Activated CD4-positive, alpha-beta T cell treated with anti-CD3 and anti-CD28 coated beads for 36 hours (primary cell): ENCODE measurements around the gene C9orf43. TPM values are rescaled to one million over a fixed set of nuclear protein-coding genes. Genes with fewer than 3 reads are reported as not detected.
A peak's percentile ranks its signal among the peaks of the same experiment; 100 is the strongest.

ENCODE experiments used
- ATAC-seq: fragments of 200-7000 bp; cut with Tn5 transposase; one replicate; pipeline ENCODE4 v1.10.0; 2021; ENCODE audit warnings: mild to moderate bottlenecking, moderate library complexity
- CTCF ChIA-PET: fragments of 350-600 bp; sonication (Branson Sonifier 250); formaldehyde crosslinking; loops from one replicate; lab custom pipeline; 2021; ENCODE audit warnings: antibody characterized with exemption; lab: Charles Lee
- POLR2A ChIA-PET: fragments of 350-600 bp; sonication (Branson Sonifier 250); formaldehyde crosslinking; loops from one replicate; lab custom pipeline; 2021; ENCODE audit warnings: antibody characterized with exemption, inconsistent platforms; lab: Charles Lee
- DNase-seq: peaks from one replicate; pipeline ENCODE4 v3.0.0-alpha.2; 2020
- H3K27ac Mint-ChIP-seq: one replicate; pipeline ENCODE4 v1.8.0; 2021; ENCODE audit warnings: mixed read lengths
- H3K27me3 Mint-ChIP-seq: one replicate; pipeline ENCODE4 v1.8.0; 2021; ENCODE audit warnings: mixed read lengths
- H3K36me3 Mint-ChIP-seq: one replicate; pipeline ENCODE4 v1.8.0; 2021; ENCODE audit warnings: low read depth, mixed read lengths
- H3K4me1 Mint-ChIP-seq: one replicate; pipeline ENCODE4 v1.8.0; 2021; ENCODE audit warnings: mixed read lengths
- H3K4me3 Mint-ChIP-seq: one replicate; pipeline ENCODE4 v1.8.0; 2021; ENCODE audit warnings: mild to moderate bottlenecking, moderate library complexity, mixed read lengths
- H3K9me3 Mint-ChIP-seq: one replicate; pipeline ENCODE4 v1.8.0; 2021; ENCODE audit warnings: low read depth, mixed read lengths
- intact Hi-C, 2 experiments: fragments of 100-400 bp; cut with DNase I in 1 of 2; cut with micrococcal nuclease in 1 of 2; formaldehyde crosslinking; loops; one replicate each; pipeline versions ENCODE4 v1.14.2 to v1.15.1; 2022 to 2024; cut with DNase I, micrococcal nuclease
- total RNA-seq, 2 experiments: library from RNA; stranded (reverse); gene quantifications; one replicate each; pipeline ENCODE4 v1.2.3, GENCODE V29; 2021

Gene C9orf43
- total RNA-seq, 2 experiments from 2014 or later = 0.91 to 1.1 TPM

GRCh38 chr9:113454914-113455761 is 44.6 kb downstream of the C9orf43 start:
- ChIA-PET POLR2A (interaction anchor here (0.6 kb wide), 1 partner anchor 45 kb away, joined by 3 read pairs; the partner anchor contains the start of genes C9orf43 and POLE3), CTCF (interaction anchor here (0.6 to 2.6 kb wide), 8 partner anchors 9 to 812 kb away, joined by 4 to 11 read pairs (median 6); no protein-coding TSS in a partner anchor)
- intact Hi-C loops = no loop called here

GRCh38 chr9:113456235-113456634 is 45.7 kb downstream of the C9orf43 start:
- no peaks in the 10 kb centered on the region for H3K9me3 Mint-ChIP-seq
- DNase-seq (no peak), ATAC-seq (no peak)
- no peaks in the 10 kb centered on the region for H3K36me3 Mint-ChIP-seq
- POLR2A ChIA-PET = no interaction called here
- no peak overlapping the region for H3K4me3 Mint-ChIP-seq
- no peaks in the 10 kb centered on the region for H3K27me3 Mint-ChIP-seq
- no peak overlapping the region for H3K27ac Mint-ChIP-seq
- H3K4me1 Mint-ChIP-seq = peaks cover 7% of the 10 kb centered on the region
- CTCF ChIA-PET = interaction anchor here (0.6 to 2.6 kb wide), 4 partner anchors 10 to 658 kb away, joined by 3 to 11 read pairs (median 10); no protein-coding TSS in a partner anchor
- intact Hi-C loops = no loop called here

More at GRCh38 chr9:113454914-113455761, 44.6 kb downstream of the C9orf43 start:
- no peaks in the 10 kb centered on the region for H3K9me3 Mint-ChIP-seq
- DNase-seq (peak; percentile 19), ATAC-seq (peak; percentile 42)
- peaks cover 7% of the 10 kb centered on the region for H3K4me1 Mint-ChIP-seq
- H3K27me3 Mint-ChIP-seq = no peaks in the 10 kb centered on the region
- H3K4me3 Mint-ChIP-seq = no peak overlapping the region
- no peak overlapping the region for H3K27ac Mint-ChIP-seq
- no peaks in the 10 kb centered on the region for H3K36me3 Mint-ChIP-seq

- H3K36me3 Mint-ChIP-seq = no peaks in the 10 kb centered on the region
- ATAC-seq = no peak
- no peak overlapping the region for H3K27ac Mint-ChIP-seq
- no peaks in the 10 kb centered on the region for H3K9me3 Mint-ChIP-seq
- intact Hi-C loops = no loop called here
- H3K4me1 Mint-ChIP-seq = no peaks in the 10 kb centered on the region
- no peak for DNase-seq
- H3K4me3 Mint-ChIP-seq = no peak overlapping the region
- POLR2A ChIA-PET = no interaction called here
- CTCF ChIA-PET = interaction anchor here (0.8 to 1.2 kb wide), 2 partner anchors 16 to 130 kb away, joined by 3 to 4 read pairs; no protein-coding TSS in a partner anchor
- no peaks in the 10 kb centered on the region for H3K27me3 Mint-ChIP-seq
Measured at GRCh38 chr9:113461285-113461684, 50.7 kb downstream of the C9orf43 start.

DNA sequence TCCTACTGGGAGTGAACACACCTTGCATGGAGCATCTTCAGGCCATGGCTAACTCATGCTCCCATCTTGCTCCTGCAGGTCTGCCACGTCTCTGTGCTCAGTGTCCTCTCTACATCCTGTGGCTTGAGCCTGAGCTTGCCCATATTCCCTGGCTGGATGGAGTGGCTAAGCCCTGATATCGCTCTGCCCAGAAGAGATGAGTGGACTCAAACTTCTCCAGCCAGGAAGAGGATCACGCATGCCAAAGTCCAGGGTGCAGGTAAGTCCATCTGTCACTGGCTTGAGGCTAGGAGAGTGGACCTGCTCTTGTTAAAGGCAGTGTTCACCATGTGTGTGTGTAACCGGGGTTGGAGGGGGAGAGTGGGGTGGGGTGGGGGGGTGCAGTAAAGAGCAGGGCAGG is 51.4 kb downstream of the C9orf43 start:
- no peak overlapping the region for H3K27ac Mint-ChIP-seq
- no peak for DNase-seq
- no peak for ATAC-seq
- intact Hi-C loops = no loop called here
- H3K4me3 Mint-ChIP-seq = no peak overlapping the region
- no peaks in the 10 kb centered on the region for H3K27me3 Mint-ChIP-seq
- no peaks in the 10 kb centered on the region for H3K4me1 Mint-ChIP-seq
- H3K9me3 Mint-ChIP-seq = no peaks in the 10 kb centered on the region
- no peaks in the 10 kb centered on the region for H3K36me3 Mint-ChIP-seq
- CTCF ChIA-PET = interaction anchor here (0.8 kb wide), 1 partner anchor 8 kb away, joined by 4 read pairs; no protein-coding TSS in a partner anchor
- POLR2A ChIA-PET = no interaction called here

- peaks cover 4% of the 10 kb centered on the region for H3K9me3 Mint-ChIP-seq
- CTCF ChIA-PET = interaction anchor here (0.8 kb wide), 1 partner anchor 8 kb away, joined by 4 read pairs; no protein-coding TSS in a partner anchor
- no peaks in the 10 kb centered on the region for H3K36me3 Mint-ChIP-seq
- H3K27ac Mint-ChIP-seq = no peak overlapping the region
- H3K4me3 Mint-ChIP-seq = no peak overlapping the region
- intact Hi-C loops = no loop called here
- DNase-seq (no peak), ATAC-seq (no peak)
- H3K27me3 Mint-ChIP-seq = no peaks in the 10 kb centered on the region
- POLR2A ChIA-PET = no interaction called here
- H3K4me1 Mint-ChIP-seq = no peaks in the 10 kb centered on the region
Measured at GRCh38 chr9:113462781-113463286, 52.3 kb downstream of the C9orf43 start.

- CTCF ChIA-PET = interaction anchor here (3.0 kb wide), 1 partner anchor 17 kb away, joined by 7 read pairs; no protein-coding TSS in a partner anchor
Measured at GRCh38 chr9:113463418-113464285, 53.1 kb downstream of the C9orf43 start, which contains the start of gene RGS3. Gene RGS3 (plus strand): TSS chr9:113463727. CDS start chr9:113463803, 76 bp downstream.

GRCh38 chr9:113464286-113464660 is 53.7 kb downstream of the C9orf43 start:
- DNase-seq (no peak), ATAC-seq (no peak)
- peaks cover 4% of the 10 kb centered on the region for H3K9me3 Mint-ChIP-seq
- intact Hi-C loops = no loop called here
- ChIA-PET POLR2A (no interaction called here), CTCF (interaction anchor here (3.0 kb wide), 1 partner anchor 18 kb away, joined by 7 read pairs; no protein-coding TSS in a partner anchor)
- no peaks in the 10 kb centered on the region for H3K36me3 Mint-ChIP-seq
- no peak overlapping the region for H3K27ac Mint-ChIP-seq
- H3K4me1 Mint-ChIP-seq = no peaks in the 10 kb centered on the region
- H3K27me3 Mint-ChIP-seq = no peaks in the 10 kb centered on the region
- H3K4me3 Mint-ChIP-seq = no peak overlapping the region

More at GRCh38 chr9:113463418-113464285, 53.1 kb downstream of the C9orf43 start, which contains the start of gene RGS3:
- H3K9me3 Mint-ChIP-seq = peaks cover 4% of the 10 kb centered on the region
- POLR2A ChIA-PET = no interaction called here
- H3K27ac Mint-ChIP-seq = no peak within 1 kb of the TSS
- H3K36me3 Mint-ChIP-seq = no peaks in the 10 kb centered on the region
- DNase-seq (no peak), ATAC-seq (no peak)
- H3K4me3 Mint-ChIP-seq = no peak within 1 kb of the TSS
- intact Hi-C loops = no loop called here
- no peaks in the 10 kb centered on the region for H3K27me3 Mint-ChIP-seq
- no peaks in the 10 kb centered on the region for H3K4me1 Mint-ChIP-seq

DNA sequence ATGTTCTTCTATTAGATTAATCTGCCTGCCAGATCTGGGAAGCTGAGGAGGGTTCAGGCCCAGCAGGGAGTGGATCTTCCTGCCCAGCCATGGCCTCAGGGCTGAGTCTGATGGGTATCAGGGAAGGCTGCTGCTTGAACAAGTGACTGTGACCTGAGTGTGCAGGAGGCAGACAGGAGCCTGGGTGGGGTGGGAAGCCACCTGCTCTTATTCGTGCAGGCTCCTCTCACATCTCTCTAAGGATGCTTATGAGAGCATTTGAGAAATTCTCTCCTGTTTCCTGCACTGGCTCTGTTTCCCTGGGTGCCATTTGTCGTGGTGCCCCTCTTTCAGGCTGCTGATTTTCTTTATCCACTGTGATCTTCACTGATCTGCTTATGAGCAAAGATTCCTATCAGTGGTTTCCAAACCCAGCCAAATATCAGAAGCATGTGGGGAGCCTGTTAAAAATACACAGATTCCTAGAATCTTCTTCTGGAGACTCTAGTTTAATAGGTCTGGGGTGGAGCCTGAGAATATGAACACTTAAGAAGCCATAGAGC is 55.1 kb downstream of the C9orf43 start:
- H3K9me3 Mint-ChIP-seq = peaks cover 4% of the 10 kb centered on the region
- no peaks in the 10 kb centered on the region for H3K36me3 Mint-ChIP-seq
- no peak for ATAC-seq
- no peaks in the 10 kb centered on the region for H3K4me1 Mint-ChIP-seq
- CTCF ChIA-PET = interaction anchor here (3.0 kb wide), 1 partner anchor 19 kb away, joined by 7 read pairs; no protein-coding TSS in a partner anchor
- DNase-seq = no peak
- no peaks in the 10 kb centered on the region for H3K27me3 Mint-ChIP-seq
- H3K4me3 Mint-ChIP-seq = no peak overlapping the region
- intact Hi-C loops = no loop called here
- H3K27ac Mint-ChIP-seq = no peak overlapping the region
- POLR2A ChIA-PET = interaction anchor here (0.6 kb wide), 1 partner anchor 58 kb away, joined by 6 read pairs; no protein-coding TSS in a partner anchor

- H3K27ac Mint-ChIP-seq = no peak overlapping the region
Measured at GRCh38 chr9:113467183-113467582, 56.6 kb downstream of the C9orf43 start.

DNA sequence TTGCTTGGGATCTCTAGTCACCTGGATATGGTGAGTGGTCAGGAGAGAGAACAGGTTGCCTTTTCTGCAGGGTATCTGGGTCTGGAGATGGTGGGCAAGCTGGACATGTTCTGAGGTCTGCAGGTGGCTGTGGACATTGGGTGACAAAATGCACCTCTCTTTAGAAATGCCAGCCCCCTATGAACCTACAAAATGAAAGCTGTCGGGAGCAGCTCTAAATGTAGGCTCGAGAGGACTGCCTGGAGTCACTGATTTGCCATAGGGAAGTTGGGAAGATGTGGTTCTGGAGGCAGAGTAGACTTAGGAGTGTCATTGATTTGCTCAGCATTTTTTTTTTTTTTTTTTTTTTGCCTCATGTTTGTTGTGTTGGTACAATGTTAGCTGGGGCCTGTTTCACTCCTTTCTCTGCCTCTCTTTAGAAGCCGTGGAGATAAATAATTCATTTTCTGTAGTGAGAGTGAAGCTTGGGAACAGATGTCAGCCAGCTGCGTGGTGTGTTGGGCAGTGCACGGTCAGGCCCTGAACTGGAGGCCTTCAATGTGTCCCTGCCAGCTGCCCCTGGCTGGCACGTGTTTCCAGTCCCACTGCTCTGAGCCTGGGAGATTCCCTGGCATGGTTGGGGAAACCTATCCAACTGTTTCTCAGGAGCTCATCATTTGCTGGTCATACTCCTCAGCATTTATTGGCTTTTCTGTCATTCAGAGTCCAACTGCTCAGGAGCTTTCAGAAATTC is 58.3 kb downstream of the C9orf43 start:
- no peaks in the 10 kb centered on the region for H3K36me3 Mint-ChIP-seq
- DNase-seq (no peak), ATAC-seq (no peak)
- H3K9me3 Mint-ChIP-seq = peaks cover 4% of the 10 kb centered on the region
- intact Hi-C loops = no loop called here
- no peak overlapping the region for H3K27ac Mint-ChIP-seq
- CTCF ChIA-PET = no interaction called here
- H3K27me3 Mint-ChIP-seq = no peaks in the 10 kb centered on the region
- H3K4me1 Mint-ChIP-seq = no peaks in the 10 kb centered on the region
- H3K4me3 Mint-ChIP-seq = no peak overlapping the region
- POLR2A ChIA-PET = no interaction called here

More at GRCh38 chr9:113467183-113467582, 56.6 kb downstream of the C9orf43 start:
- H3K36me3 Mint-ChIP-seq = no peaks in the 10 kb centered on the region
- POLR2A ChIA-PET = interaction anchor here (0.6 kb wide), 1 partner anchor 344 kb away, joined by 4 read pairs; no protein-coding TSS in a partner anchor
- ATAC-seq (no peak), DNase-seq (no peak)
- intact Hi-C loops = no loop called here
- no peak overlapping the region for H3K4me3 Mint-ChIP-seq
- CTCF ChIA-PET = interaction anchor here (0.6 to 3.0 kb wide), 3 partner anchors 16 to 75 kb away, joined by 3 to 7 read pairs (median 3); no protein-coding TSS in a partner anchor
- no peaks in the 10 kb centered on the region for H3K27me3 Mint-ChIP-seq
- peaks cover 4% of the 10 kb centered on the region for H3K9me3 Mint-ChIP-seq
- no peaks in the 10 kb centered on the region for H3K4me1 Mint-ChIP-seq
